Measurements from ENCODE around the gene TGIF1. TPM values are rescaled to one million over a fixed set of nuclear protein-coding genes. Genes with fewer than 3 reads are reported as not detected.

Gene TGIF1
- total RNA-seq, 1 experiment from 2014 or later: 172 TPM

- no peak for TF ChIP-seq CTCF (IDR thresholded peaks at IDR 0.05; ENCODE audit: unreplicated experiment)
- DNase-seq (ENCODE audit: unreplicated experiment): no peak
- Mint-ChIP-seq H3K4me1 (ENCODE audit: insufficient read depth, unreplicated experiment) (no peaks in the 10 kb centered on the region), H3K9me3 (ENCODE audit: unreplicated experiment) (peaks cover 9% of the 10 kb centered on the region), H3K36me3 (ENCODE audit: insufficient read depth, unreplicated experiment) (no peaks in the 10 kb centered on the region), H3K4me3 (ENCODE audit: unreplicated experiment) (no peak overlapping the region), H3K27ac (ENCODE audit: low read depth, unreplicated experiment) (no peak overlapping the region), H3K27me3 (ENCODE audit: insufficient read depth, unreplicated experiment) (no peaks in the 10 kb centered on the region)
- BruUV-seq (replicated peaks): no TSS peak
- POLR2A ChIA-PET: interaction anchor here (0.6 kb wide), 1 partner anchor 557 kb away, joined by 3 read pairs; no protein-coding TSS in a partner anchor
- intact Hi-C loops (cut with micrococcal nuclease): no loop called here
- CTCF ChIA-PET: interaction anchor here (0.7 to 0.8 kb wide), 2 partner anchors 11 to 19 kb away, joined by 3 to 4 read pairs; no protein-coding TSS in a partner anchor
Observed at GRCh38 chr18:3402982-3403451, 47.0 kb upstream of the TGIF1 start.

GRCh38 chr18:3405713-3406112, 44.3 kb upstream of the TGIF1 start:
- Mint-ChIP-seq H3K27ac (ENCODE audit: low read depth, unreplicated experiment) (no peak overlapping the region), H3K9me3 (ENCODE audit: unreplicated experiment) (peaks cover 6% of the 10 kb centered on the region), H3K4me1 (ENCODE audit: insufficient read depth, unreplicated experiment) (peaks cover 5% of the 10 kb centered on the region), H3K27me3 (ENCODE audit: insufficient read depth, unreplicated experiment) (no peaks in the 10 kb centered on the region), H3K4me3 (ENCODE audit: unreplicated experiment) (no peak overlapping the region), H3K36me3 (ENCODE audit: insufficient read depth, unreplicated experiment) (peaks cover 7% of the 10 kb centered on the region)
- intact Hi-C loops (cut with micrococcal nuclease): no loop called here
- DNase-seq (ENCODE audit: unreplicated experiment): no peak
- BruUV-seq (replicated peaks): no TSS peak
- ChIA-PET POLR2A (interaction anchor here (0.6 kb wide), 1 partner anchor 167 kb away, joined by 3 read pairs; no protein-coding TSS in a partner anchor), CTCF (interaction anchor here (0.6 kb wide), 2 partner anchors 188 to 474 kb away, joined by 3 read pairs; no protein-coding TSS in a partner anchor)
- TF ChIP-seq CTCF (IDR thresholded peaks at IDR 0.05; ENCODE audit: unreplicated experiment): no peak

GRCh38 chr18:3408107-3408506, 41.9 kb upstream of the TGIF1 start:
- Mint-ChIP-seq H3K9me3 (ENCODE audit: unreplicated experiment) (no peaks in the 10 kb centered on the region), H3K36me3 (ENCODE audit: insufficient read depth, unreplicated experiment) (peaks cover 7% of the 10 kb centered on the region), H3K4me3 (ENCODE audit: unreplicated experiment) (no peak overlapping the region), H3K27me3 (ENCODE audit: insufficient read depth, unreplicated experiment) (no peaks in the 10 kb centered on the region), H3K27ac (ENCODE audit: low read depth, unreplicated experiment) (no peak overlapping the region), H3K4me1 (ENCODE audit: insufficient read depth, unreplicated experiment) (peaks cover 11% of the 10 kb centered on the region)
- ChIA-PET POLR2A (interaction anchor here (1.0 kb wide), 1 partner anchor 10 kb away, joined by 3 read pairs; no protein-coding TSS in a partner anchor), CTCF (no interaction called here)
- intact Hi-C loops (cut with micrococcal nuclease): no loop called here
- DNase-seq (ENCODE audit: unreplicated experiment): no peak
- no TSS peak for BruUV-seq (replicated peaks)
- no peak for TF ChIP-seq CTCF (IDR thresholded peaks at IDR 0.05; ENCODE audit: unreplicated experiment)

- Mint-ChIP-seq H3K27me3 (ENCODE audit: insufficient read depth, unreplicated experiment) (no peaks in the 10 kb centered on the region), H3K9me3 (ENCODE audit: unreplicated experiment) (no peaks in the 10 kb centered on the region), H3K4me3 (ENCODE audit: unreplicated experiment) (no peak overlapping the region), H3K36me3 (ENCODE audit: insufficient read depth, unreplicated experiment) (peaks cover 7% of the 10 kb centered on the region), H3K27ac (ENCODE audit: low read depth, unreplicated experiment) (no peak overlapping the region), H3K4me1 (ENCODE audit: insufficient read depth, unreplicated experiment) (peaks cover 11% of the 10 kb centered on the region)
- no TSS peak for BruUV-seq (replicated peaks)
- intact Hi-C loops (cut with micrococcal nuclease): no loop called here
- ChIA-PET POLR2A (interaction anchor here (0.6 to 2.0 kb wide), 3 partner anchors 38 to 149 kb away, joined by 3 to 12 read pairs (median 3); no protein-coding TSS in a partner anchor), CTCF (interaction anchor here (1.0 to 2.0 kb wide), 2 partner anchors 15 to 45 kb away, joined by 3 to 4 read pairs; no protein-coding TSS in a partner anchor)
- DNase-seq (ENCODE audit: unreplicated experiment): no peak
- TF ChIP-seq CTCF (IDR thresholded peaks at IDR 0.05; ENCODE audit: unreplicated experiment): no peak
Observed at GRCh38 chr18:3409811-3410210, 40.2 kb upstream of the TGIF1 start.
